Activated T-cell treated with anti-CD3 and anti-CD28 coated beads, Interleukin-2, amount 50 U/mL, for 24 hours (primary cell): ENCODE data around the gene RBFOX2.

Experiments used
- DNase-seq: peaks from one replicate; pipeline ENCODE4 v3.0.0-alpha.2; 2020
- H3K27ac Mint-ChIP-seq: 2 replicates; pipeline ENCODE4 v1.8.0; 2020; ENCODE audit warnings: mild to moderate bottlenecking, mixed read lengths
- H3K27me3 Mint-ChIP-seq: 2 replicates; pipeline ENCODE4 v1.8.0; 2020; ENCODE audit warnings: mixed read lengths
- H3K36me3 Mint-ChIP-seq: 2 replicates; pipeline ENCODE4 v1.8.0; 2020; ENCODE audit warnings: low read depth, mixed read lengths
- H3K4me1 Mint-ChIP-seq: 2 replicates; pipeline ENCODE4 v1.8.0; 2020; ENCODE audit warnings: low read depth, mixed read lengths
- H3K4me3 Mint-ChIP-seq: 2 replicates; pipeline ENCODE4 v1.8.0; 2020; ENCODE audit warnings: mild to moderate bottlenecking, moderate library complexity, mixed read lengths
- H3K9me3 Mint-ChIP-seq: 2 replicates; pipeline ENCODE4 v1.8.0; 2020; ENCODE audit warnings: mixed read lengths

RBFOX2 gene

DNA sequence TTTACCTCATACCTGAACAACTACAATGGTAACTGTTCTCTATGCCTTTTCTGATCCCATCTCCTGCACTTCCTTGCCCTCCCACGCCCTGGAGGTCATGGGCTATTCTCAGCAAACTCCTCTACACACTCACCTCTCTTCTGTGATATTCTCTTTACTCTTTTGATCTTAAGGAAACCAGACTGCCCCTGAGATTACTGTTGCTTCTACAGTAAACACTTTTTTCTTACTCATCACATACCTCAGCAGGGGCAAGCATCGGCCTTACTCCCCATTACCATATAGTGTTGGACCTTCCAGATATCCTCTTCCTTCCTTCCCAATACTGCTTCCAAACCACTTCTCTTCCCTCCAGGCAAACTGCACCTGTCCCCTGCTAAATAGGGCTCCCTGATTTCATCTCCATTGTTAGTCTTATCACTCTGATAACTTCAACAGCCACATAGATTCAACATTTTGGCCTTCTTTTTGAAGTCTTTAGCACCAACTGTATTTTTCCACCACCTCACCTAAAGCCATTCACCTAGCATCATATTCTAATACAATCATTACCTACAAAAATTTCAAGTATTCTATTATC lies 141.2 kb downstream of the RBFOX2 start:
- no peak for DNase-seq
- Mint-ChIP-seq H3K27ac (no peak overlapping the region), H3K27me3 (peaks cover 6% of the 10 kb centered on the region), H3K4me1 (peaks cover 20% of the 10 kb centered on the region), H3K36me3 (no peaks in the 10 kb centered on the region), H3K9me3 (no peaks in the 10 kb centered on the region), H3K4me3 (no peak overlapping the region)

DNA sequence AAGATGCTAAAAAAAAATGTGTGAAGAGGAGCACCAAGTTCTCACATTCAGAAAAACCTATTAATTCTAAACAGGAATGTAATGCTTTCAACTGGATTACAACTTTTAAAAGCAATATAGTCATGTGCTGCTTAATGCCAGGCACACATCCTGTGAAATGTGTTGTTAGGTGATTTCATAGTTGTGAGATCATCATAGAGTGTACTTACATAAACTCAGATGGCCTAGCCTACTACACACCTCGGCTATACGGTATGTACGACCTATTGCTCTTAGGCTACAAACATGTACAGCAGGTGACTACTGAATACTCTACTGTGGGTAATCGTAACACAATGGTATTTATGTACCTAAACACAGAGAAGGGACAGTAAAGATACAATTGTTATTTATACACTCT lies 142.3 kb downstream of the RBFOX2 start:
- Mint-ChIP-seq H3K27ac (no peak overlapping the region), H3K9me3 (no peaks in the 10 kb centered on the region), H3K27me3 (no peaks in the 10 kb centered on the region), H3K4me1 (peaks cover 22% of the 10 kb centered on the region), H3K4me3 (no peak overlapping the region), H3K36me3 (no peaks in the 10 kb centered on the region)
- no peak for DNase-seq

GRCh38 chr22:35884529-35884928 lies 144.1 kb downstream of the RBFOX2 start:
- H3K4me3 Mint-ChIP-seq = no peak overlapping the region
- H3K27ac Mint-ChIP-seq = peak overlapping the region; percentile 16
- no peak for DNase-seq
- no peaks in the 10 kb centered on the region for H3K27me3 Mint-ChIP-seq
- no peaks in the 10 kb centered on the region for H3K9me3 Mint-ChIP-seq
- peaks cover 22% of the 10 kb centered on the region for H3K4me1 Mint-ChIP-seq
- H3K36me3 Mint-ChIP-seq = no peaks in the 10 kb centered on the region

- H3K9me3 Mint-ChIP-seq = no peaks in the 10 kb centered on the region
- H3K27me3 Mint-ChIP-seq = no peaks in the 10 kb centered on the region
- H3K27ac Mint-ChIP-seq = no peak overlapping the region
- H3K4me3 Mint-ChIP-seq = no peak overlapping the region
- DNase-seq = no peak
- H3K4me1 Mint-ChIP-seq = peaks cover 22% of the 10 kb centered on the region
- no peaks in the 10 kb centered on the region for H3K36me3 Mint-ChIP-seq
These were observed 145.5 kb downstream of the RBFOX2 start for GRCh38 chr22:35883031-35883620.

DNA sequence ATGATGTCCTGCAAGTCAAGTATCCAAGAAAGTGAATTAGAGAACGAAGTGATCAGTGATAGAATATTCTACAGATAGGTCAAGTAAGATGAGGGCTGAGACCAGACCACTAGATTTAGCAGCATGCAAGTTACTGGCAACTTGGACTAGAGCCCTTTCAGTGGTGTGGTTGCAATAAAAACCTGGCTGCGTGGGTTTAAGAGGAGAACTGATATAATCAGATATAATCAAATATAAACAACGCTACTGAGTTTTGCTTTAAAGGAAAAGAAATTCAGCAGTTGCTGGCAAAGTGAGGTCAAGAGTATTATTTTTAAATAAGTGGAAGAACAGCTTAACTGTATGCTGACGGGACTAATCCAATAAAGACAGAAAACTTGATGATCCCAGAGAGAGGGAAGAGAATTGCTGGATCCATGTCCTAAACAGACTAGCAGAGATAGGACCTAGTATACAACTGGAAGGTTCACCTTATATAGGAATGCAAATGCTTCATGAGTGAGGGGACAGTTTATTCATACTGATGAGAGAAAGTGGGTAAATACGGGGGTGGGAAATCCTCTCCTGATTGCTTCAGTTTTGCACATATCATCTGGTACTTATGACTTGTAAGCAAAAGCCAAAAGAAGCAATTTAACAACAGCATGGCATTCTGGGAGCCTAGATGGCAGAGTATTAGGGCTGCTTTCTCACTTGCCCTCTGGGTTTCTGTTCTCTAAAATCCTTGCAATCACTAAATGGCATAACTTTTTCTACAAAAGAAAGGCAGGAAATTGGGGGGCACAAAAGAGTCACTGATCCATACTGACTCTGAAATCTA lies 146.2 kb downstream of the RBFOX2 start:
- no peaks in the 10 kb centered on the region for H3K36me3 Mint-ChIP-seq
- no peaks in the 10 kb centered on the region for H3K9me3 Mint-ChIP-seq
- H3K27me3 Mint-ChIP-seq = no peaks in the 10 kb centered on the region
- H3K27ac Mint-ChIP-seq = no peak overlapping the region
- H3K4me1 Mint-ChIP-seq = peaks cover 22% of the 10 kb centered on the region
- no peak for DNase-seq
- no peak overlapping the region for H3K4me3 Mint-ChIP-seq

- no peak for DNase-seq
- H3K27ac Mint-ChIP-seq = no peak overlapping the region
These were observed 149.3 kb downstream of the RBFOX2 start for GRCh38 chr22:35879351-35879750.

DNA sequence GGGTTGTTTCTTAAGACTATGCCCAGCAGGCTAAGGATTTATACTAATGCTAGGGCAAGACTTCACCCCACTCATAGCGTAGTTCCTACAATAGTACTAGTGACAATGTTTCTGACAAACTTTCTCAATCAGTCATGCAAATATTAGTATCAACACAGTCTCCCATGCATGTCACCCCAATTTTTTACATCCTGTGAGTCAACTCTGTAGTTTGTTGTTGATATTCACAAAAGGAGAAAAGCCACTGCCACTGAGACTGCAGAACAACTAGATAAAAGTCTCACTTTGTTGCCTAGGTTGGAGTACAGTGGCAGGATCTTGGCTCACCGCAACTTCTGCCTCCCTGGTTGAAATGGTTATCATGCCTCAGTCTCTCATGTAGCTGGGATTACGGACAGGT lies 155.2 kb downstream of the RBFOX2 start:
- Mint-ChIP-seq H3K4me3 (no peak overlapping the region), H3K27me3 (peaks cover 2% of the 10 kb centered on the region), H3K4me1 (peaks cover 10% of the 10 kb centered on the region), H3K36me3 (no peaks in the 10 kb centered on the region), H3K9me3 (no peaks in the 10 kb centered on the region), H3K27ac (no peak overlapping the region)
- no peak for DNase-seq

More at GRCh38 chr22:35879351-35879750, 149.3 kb downstream of the RBFOX2 start:
- Mint-ChIP-seq H3K9me3 (no peaks in the 10 kb centered on the region), H3K36me3 (no peaks in the 10 kb centered on the region), H3K4me3 (no peak overlapping the region), H3K27me3 (no peaks in the 10 kb centered on the region), H3K4me1 (peaks cover 30% of the 10 kb centered on the region)

- no peak overlapping the region for H3K27ac Mint-ChIP-seq
- no peaks in the 10 kb centered on the region for H3K9me3 Mint-ChIP-seq
- peaks cover 10% of the 10 kb centered on the region for H3K4me1 Mint-ChIP-seq
- H3K36me3 Mint-ChIP-seq = no peaks in the 10 kb centered on the region
- H3K4me3 Mint-ChIP-seq = no peak overlapping the region
- H3K27me3 Mint-ChIP-seq = peaks cover 2% of the 10 kb centered on the region
- DNase-seq = no peak
These were observed 156.2 kb downstream of the RBFOX2 start for GRCh38 chr22:35872451-35872850.

DNA sequence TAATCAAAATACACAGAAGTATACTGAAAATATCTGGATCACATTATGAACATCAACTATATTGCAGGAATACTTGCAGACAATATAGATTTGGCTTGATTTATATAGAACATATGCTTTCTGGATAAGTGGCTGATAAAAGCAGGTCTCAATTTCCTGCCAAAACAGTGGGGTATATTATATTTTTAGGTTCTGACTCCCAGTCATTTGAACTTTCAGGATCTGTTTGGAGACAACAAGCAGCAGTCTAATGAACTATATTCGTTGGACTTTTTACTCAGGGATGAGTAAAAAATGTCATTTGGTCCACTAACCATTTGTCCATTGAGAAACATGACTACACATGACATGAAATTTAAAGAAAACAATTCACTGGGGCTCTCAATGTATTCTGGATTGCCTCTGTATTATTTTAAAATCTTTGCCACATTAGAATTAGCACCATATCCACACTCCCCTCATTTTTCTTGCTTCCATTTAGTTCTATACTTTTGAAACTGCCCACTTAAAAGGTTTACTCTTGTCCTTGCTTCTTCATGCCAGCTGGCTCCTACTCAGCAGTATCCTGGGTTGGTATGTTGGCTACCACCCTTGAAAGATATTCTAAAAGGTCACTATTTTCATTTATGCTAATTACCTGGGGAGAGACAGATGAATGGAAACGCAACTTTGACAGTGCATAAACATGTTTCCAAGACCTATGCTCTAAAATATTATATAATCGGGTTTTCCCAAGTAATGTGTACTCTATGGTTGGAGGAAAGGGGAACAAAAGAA lies 157.9 kb downstream of the RBFOX2 start:
- H3K4me1 Mint-ChIP-seq = peaks cover 2% of the 10 kb centered on the region
- H3K27me3 Mint-ChIP-seq = peaks cover 2% of the 10 kb centered on the region
- no peaks in the 10 kb centered on the region for H3K36me3 Mint-ChIP-seq
- H3K27ac Mint-ChIP-seq = no peak overlapping the region
- H3K9me3 Mint-ChIP-seq = no peaks in the 10 kb centered on the region
- no peak for DNase-seq
- H3K4me3 Mint-ChIP-seq = no peak overlapping the region

- Mint-ChIP-seq H3K36me3 (no peaks in the 10 kb centered on the region), H3K27me3 (peaks cover under 1% of the 10 kb centered on the region), H3K27ac (no peak overlapping the region), H3K4me1 (peaks cover 2% of the 10 kb centered on the region), H3K9me3 (no peaks in the 10 kb centered on the region), H3K4me3 (no peak overlapping the region)
- no peak for DNase-seq
These were observed 159.7 kb downstream of the RBFOX2 start for GRCh38 chr22:35868938-35869337.

DNA sequence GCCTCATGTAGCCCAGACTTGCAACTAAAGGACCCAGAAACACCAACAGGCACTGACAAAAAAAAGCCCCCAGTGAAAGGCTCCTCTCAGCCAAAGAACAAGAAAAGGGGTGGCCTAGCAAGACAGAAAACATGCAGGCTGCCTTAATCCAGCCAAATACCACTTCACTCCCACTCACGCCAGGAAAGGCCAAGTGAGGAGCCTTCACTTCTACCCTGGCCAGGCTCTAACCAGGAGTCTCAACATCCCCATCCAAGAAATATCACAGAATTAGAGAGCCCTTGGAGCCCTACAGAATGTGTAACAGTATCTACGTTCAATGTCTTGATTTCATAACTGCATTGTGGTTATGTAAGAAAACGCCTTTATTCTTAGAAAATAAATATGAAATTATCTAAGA lies 162.0 kb downstream of the RBFOX2 start:
- Mint-ChIP-seq H3K27me3 (no peaks in the 10 kb centered on the region), H3K4me3 (no peak overlapping the region), H3K27ac (no peak overlapping the region), H3K4me1 (peaks cover 2% of the 10 kb centered on the region), H3K36me3 (no peaks in the 10 kb centered on the region), H3K9me3 (no peaks in the 10 kb centered on the region)
- no peak for DNase-seq

DNA sequence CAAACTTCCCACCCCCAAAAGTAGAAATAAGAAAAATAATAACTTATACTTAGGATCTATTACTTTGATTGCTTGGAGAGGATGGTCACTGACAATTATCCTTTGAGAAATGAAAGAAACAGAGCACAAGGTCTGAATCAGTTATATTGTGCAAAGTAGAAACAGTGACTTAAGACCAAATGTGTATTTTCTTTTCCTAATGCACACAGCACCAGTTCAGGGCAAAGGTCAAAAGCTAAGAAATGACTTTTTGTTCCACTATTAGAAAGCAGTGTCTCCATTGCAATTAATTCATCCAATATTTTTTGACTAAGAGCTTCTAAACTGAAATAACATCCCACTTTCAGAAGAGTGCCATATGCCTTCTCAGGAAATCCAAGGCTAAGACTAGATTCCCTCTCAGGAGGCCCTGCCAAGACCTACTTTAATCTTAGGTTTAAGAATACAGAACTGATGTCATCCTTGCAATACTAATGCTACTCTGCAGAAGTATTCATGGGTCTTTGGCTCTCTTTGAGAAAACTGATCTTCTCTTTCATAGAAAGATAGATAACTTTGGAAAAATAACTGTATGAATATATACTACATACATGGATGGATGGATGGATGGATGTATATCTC lies 164.0 kb downstream of the RBFOX2 start:
- Mint-ChIP-seq H3K36me3 (no peaks in the 10 kb centered on the region), H3K4me1 (no peaks in the 10 kb centered on the region), H3K9me3 (no peaks in the 10 kb centered on the region), H3K4me3 (no peak overlapping the region), H3K27me3 (no peaks in the 10 kb centered on the region), H3K27ac (no peak overlapping the region)
- no peak for DNase-seq

DNA sequence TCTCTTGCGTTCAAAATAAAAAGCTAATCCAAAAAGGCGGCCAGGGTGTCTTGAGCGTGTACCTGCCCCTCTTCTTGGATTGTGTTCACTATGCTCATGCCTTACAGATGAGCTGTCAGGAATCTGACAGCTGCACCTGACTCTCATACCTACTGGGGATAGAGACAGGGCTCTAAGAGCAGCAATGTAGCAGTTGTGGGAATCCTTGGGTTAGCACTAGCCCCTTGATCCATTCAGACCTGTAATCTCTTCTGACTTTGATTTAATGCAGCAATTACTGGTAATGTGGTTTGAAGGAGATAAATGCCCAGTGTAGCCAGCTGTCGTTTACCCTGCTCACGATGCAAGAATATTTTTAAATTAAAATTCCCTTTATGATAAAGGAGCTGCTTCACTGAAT lies 165.2 kb downstream of the RBFOX2 start:
- no peak for DNase-seq
- no peaks in the 10 kb centered on the region for H3K27me3 Mint-ChIP-seq
- H3K27ac Mint-ChIP-seq = no peak overlapping the region
- no peaks in the 10 kb centered on the region for H3K9me3 Mint-ChIP-seq
- H3K4me1 Mint-ChIP-seq = no peaks in the 10 kb centered on the region
- no peaks in the 10 kb centered on the region for H3K36me3 Mint-ChIP-seq
- no peak overlapping the region for H3K4me3 Mint-ChIP-seq

- no peak for DNase-seq
- H3K4me3 Mint-ChIP-seq = no peak overlapping the region
- H3K27ac Mint-ChIP-seq = no peak overlapping the region
- no peaks in the 10 kb centered on the region for H3K4me1 Mint-ChIP-seq
- no peaks in the 10 kb centered on the region for H3K36me3 Mint-ChIP-seq
- no peaks in the 10 kb centered on the region for H3K27me3 Mint-ChIP-seq
- no peaks in the 10 kb centered on the region for H3K9me3 Mint-ChIP-seq
These were observed 165.9 kb downstream of the RBFOX2 start for GRCh38 chr22:35862697-35863096.
